GM18907 (cell line): Measurements from ENCODE around the gene SLX4.

Source experiments
- ATAC-seq: cut with Tn5 transposase; IDR thresholded peaks from one replicate; pipeline ENCODE4 v1.9.1; 2021; ENCODE audit warnings: mild to moderate bottlenecking, moderate library complexity; ENCODE audit not compliant: unreplicated experiment

SLX4 gene

GRCh38 chr16:3583303-3584038, 27.9 kb downstream of the SLX4 start:
- no peak for ATAC-seq

GRCh38 chr16:3582276-3583165, 28.9 kb downstream of the SLX4 start:
- ATAC-seq: no peak

GRCh38 chr16:3581392-3581791, 30.0 kb downstream of the SLX4 start:
- ATAC-seq: no peak

- no peak for ATAC-seq
Observed at GRCh38 chr16:3580686-3581085, 30.7 kb downstream of the SLX4 start.

- no peak for ATAC-seq
Observed at GRCh38 chr16:3580251-3580651, 31.2 kb downstream of the SLX4 start.

- ATAC-seq: no peak
Observed at GRCh38 chr16:3579776-3580175, 31.6 kb downstream of the SLX4 start.

GRCh38 chr16:3578610-3579551, 32.5 kb downstream of the SLX4 start:
- peak; percentile 68 for ATAC-seq

- ATAC-seq: peak; percentile 6
Observed at GRCh38 chr16:3578121-3578520, 33.3 kb downstream of the SLX4 start.

GRCh38 chr16:3577302-3577752, 34.1 kb downstream of the SLX4 start, which contains the start of gene NLRC3:
TSS of gene NLRC3 (minus strand) at chr16:3577403. CDS start at chr16:3565036, 12,367 bp downstream.
- ATAC-seq: no peak

GRCh38 chr16:3576211-3576610, 35.2 kb downstream of the SLX4 start:
- ATAC-seq: no peak

- no peak for ATAC-seq
Observed at GRCh38 chr16:3575491-3575890, 35.9 kb downstream of the SLX4 start.

GRCh38 chr16:3574195-3574594, 37.2 kb downstream of the SLX4 start:
- no peak for ATAC-seq

GRCh38 chr16:3573146-3573815, 38.1 kb downstream of the SLX4 start:
- no peak for ATAC-seq

- ATAC-seq: no peak
Observed at GRCh38 chr16:3570420-3571062, 40.9 kb downstream of the SLX4 start.

- no peak for ATAC-seq
Observed at GRCh38 chr16:3569851-3570250, 41.6 kb downstream of the SLX4 start.

GRCh38 chr16:3566990-3567389, 44.4 kb downstream of the SLX4 start:
- ATAC-seq: no peak

GRCh38 chr16:3564889-3565141, 46.6 kb downstream of the SLX4 start:
- ATAC-seq: no peak

GRCh38 chr16:3564130-3564888, 47.1 kb downstream of the SLX4 start:
- ATAC-seq: no peak

GRCh38 chr16:3562914-3563480, 48.4 kb downstream of the SLX4 start:
- no peak for ATAC-seq
